ENCODE measurements around the gene KRT17.

Gene KRT17

DNA sequence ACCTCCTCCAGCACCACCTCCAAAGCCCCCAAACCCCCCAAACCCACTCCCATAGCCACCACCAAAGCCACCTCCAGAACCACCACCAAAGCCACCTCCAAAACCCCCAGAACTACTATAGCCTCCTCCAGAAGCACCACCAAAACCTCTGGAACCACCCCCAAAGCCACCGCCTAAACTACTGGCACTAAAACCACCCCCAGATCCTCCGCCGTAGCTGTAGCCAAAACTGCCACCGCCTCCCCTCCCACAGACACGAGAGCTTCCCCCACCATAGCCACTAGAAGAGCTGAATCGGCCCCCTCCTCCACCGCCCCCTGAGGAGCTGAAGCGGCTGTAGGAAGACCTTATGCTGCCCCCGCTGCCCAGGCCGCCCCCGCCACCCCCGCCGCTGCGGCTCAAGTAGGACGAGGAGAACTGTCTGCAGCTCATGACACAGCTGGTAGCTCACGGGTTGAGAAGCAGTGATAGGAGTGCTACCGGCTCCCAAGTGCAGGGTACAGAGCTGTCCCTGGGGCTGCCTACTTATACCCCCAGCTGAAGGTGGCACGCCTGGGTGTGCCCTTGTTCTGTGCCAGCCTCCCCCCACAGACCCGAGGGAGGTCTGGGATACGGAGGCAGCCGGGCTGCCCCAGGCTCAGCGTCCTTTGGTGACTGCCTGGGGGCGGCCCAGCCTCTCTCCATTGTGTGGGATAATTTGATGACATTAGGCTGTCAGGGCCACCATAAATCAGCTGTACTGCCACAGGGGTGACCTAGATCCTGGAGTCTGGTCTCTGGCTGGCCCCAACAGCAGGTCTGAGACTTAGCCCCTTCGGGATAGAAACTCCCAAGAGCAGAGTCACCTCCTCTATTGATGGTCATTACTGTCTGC is 52.6 kb downstream of the KRT17 start, which contains the start of gene KRT9:
TSS of gene KRT9 (minus strand) at position 499 of the 874 bp plus-strand sequence. CDS start at position 432, 67 bp downstream.
- no peak within 1 kb of the TSS for H3K27ac ChIP-seq (ENCODE audit: low read depth, low read length)
- no peaks in the 10 kb centered on the region for H3K27me3 ChIP-seq (ENCODE audit: insufficient read depth, low read length)
- H3K36me3 ChIP-seq (ENCODE audit: insufficient read depth, low read length) = no peaks in the 10 kb centered on the region
- no peak within 1 kb of the TSS for H3K4me3 ChIP-seq (ENCODE audit: low read length)
- H3K9ac ChIP-seq (ENCODE audit: low read depth, low read length) = no peak within 1 kb of the TSS
- 79% methylated on average over 24 of the region's 24 CpGs for WGBS
- no peaks in the 10 kb centered on the region for H3K4me1 ChIP-seq (ENCODE audit: insufficient read depth, low read length)
- H3K9me3 ChIP-seq (ENCODE audit: insufficient read depth, low read depth, low read length) = no peaks in the 10 kb centered on the region
